ENCODE measurements around the gene ACSL6.

ACSL6 gene

DNA sequence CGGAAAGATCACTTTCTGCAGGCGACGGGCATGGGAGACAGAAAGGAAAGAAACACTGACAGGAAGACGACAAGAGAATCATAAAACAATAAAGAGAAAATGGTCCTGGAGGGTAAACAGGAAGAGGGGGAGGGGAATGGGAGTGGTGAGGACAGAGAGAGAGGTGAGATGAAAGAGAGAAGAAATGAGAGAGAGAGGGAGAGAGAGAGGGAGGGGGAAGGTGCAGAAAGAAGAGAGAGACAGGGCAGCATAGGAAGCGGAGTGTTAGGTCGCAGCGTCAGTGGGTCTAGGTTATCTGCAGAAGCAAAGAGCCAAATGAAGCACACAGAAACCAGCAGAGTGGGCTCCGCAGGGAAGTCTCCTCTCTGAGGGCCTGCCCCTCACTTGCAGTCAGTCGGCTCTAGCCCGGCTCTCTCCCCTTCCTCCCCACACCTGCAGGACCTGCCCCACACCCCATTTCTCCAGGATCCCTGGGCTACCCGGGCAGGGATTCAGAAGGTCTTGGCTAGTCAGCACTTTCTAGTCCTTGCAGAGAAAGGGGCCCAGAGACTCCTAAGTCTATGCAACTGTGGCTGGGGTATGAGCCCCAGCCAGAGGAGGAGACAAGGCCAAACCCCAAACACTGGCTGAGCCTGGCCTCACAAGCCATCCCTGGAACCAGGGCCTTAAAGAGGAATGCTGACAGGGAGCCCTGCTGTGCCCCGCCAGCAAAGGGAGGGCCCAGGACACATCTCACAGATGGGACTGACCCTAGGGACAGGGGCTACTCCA, 36.3 kb downstream of the ACSL6 start:
- no peak for DNase-seq

DNA sequence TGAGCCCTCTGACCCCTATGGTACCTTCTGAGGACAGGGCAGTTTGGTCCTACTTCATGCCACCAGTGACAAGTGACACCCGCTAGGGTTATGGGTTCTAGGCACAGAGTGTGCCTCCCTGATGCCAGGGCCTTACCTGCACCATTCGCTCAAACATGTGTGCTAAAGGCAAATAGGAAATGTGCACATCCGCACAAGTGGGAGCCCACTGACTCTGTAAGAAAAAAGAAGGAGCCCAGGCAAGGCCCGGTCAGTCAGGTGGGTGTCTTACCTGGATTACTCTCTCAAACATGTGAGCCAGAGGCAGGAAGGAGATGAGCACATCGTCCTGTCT, 36.9 kb downstream of the ACSL6 start:
- no peak for DNase-seq

GRCh38 chr5:131974016-131974415, 37.4 kb downstream of the ACSL6 start:
- DNase-seq, result no peak

GRCh38 chr5:131973089-131973712, 38.3 kb downstream of the ACSL6 start:
- no peak for DNase-seq

DNA sequence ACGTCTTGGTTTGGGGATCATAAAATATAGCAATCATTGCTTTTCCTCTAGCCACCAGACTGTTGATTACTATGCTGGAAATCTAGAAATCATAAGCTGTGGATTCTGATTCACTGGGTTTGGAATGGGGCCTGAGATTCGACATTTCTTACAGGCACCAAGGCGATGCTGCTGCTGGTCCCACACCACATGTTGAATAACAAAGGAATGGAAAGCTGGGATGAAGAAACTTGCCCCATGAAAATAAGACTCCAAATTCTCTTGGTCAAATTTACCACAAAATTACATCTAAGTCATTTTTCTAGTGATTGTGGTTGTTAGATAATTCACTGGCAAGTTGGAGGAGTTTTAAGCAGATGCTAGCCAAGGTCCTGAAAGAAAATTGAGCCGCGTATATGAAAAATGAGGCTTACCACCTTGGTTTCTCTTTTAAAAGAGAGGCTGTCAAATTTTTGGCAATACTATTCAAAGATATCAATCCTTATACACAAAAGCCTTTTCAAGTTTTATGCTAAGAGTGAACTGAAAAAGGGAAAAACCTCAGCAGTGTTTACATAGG, 43.0 kb downstream of the ACSL6 start:
- no peak for DNase-seq

- no peak for DNase-seq
Observed at GRCh38 chr5:131966551-131966950, 44.9 kb downstream of the ACSL6 start.

DNA sequence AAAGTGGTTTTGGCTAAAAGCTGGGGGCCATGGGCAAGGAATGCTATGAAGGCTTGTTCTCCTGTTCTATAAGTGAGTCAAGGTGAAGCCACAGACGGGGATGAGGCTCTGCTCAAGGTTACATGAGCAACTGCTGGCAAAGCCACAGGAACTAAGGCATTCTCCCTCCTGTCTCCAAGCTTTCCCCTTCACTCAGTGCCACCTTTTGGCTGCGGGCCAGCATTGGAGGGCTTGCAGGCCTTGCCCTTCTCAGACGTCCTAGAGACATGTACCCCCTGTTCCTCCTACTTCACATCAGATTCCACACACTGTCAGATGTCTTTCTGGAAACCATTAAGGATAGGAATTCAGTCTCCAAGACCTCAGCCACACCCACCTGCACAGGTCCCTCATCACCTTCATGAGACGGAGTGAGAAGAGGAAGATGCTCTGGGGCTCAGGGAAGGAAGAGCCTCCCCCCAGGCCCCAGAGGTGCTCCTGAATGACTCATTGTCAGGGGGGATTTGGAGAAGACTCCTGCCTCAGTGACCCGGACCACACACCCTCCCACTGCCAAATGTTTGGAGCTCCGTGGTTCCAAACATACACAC, 45.5 kb downstream of the ACSL6 start:
- DNase-seq, result no peak

DNA sequence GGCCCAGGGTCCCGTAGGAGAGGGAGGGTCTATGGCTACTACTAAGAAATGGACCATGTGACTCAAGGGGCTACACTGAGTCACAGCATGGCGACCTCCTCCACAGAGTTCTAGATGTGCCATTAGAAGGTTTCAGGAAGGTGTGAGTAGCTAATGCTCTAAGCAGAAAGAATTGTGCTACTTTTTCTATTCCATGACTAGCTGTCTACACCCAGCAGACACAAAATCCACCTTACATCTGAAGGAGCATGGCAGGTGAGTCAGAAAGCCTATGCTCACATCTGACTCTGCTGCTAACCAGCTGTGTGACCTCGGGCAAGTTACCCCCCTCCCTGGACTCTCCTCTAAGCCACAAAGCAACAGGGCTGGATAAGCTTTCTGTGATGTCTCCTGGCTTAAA, 51.6 kb downstream of the ACSL6 start:
- no peak for DNase-seq

DNA sequence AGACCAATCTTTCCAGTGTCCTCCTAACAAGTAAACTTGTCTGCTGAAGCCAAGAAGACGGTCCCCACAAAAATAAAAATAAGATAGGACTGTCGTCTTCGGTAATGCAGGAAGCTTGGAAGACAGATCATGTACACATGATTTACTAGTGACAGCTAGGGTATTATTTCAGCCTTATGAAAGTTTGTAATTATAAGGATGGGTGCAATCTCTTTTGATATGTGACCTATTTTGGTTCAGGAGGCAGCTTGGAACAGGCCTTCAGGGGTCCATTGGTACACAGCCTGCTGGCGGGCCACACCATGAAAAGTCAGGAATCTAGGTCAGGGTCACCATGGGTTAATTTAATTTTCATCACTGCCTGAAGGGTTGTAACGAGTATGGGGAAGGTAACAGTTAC, 52.3 kb downstream of the ACSL6 start:
- DNase-seq, result no peak

GRCh38 chr5:131957721-131958441, 53.6 kb downstream of the ACSL6 start:
- DNase-seq, result no peak

- DNase-seq, result no peak
Observed at GRCh38 chr5:131953969-131954368, 57.5 kb downstream of the ACSL6 start.

DNA sequence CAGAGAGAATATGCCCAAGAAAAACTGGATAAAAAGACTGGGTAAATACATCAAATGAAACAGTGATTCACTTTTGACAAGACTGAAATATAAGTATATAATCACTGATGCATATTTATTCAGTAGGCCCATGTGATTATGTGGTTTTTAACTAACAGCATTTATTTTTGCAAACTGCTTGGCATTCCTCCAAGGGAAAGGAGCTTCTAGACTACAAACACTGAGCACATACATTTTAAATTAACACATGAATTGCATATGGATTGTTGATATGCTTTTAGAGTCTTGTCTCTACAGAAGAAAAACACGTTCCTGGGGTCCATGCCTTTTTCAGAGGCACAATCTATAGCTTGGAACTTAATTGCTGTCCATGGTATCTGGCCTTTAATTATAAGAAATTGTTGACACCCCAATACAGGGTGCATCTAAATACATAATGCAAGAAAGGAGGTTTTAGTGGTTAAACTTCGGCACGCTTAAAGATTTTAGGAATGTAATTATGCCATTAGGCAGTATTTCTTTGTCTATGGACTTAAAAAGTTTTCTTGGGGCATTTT, 59.1 kb downstream of the ACSL6 start:
- no peak for DNase-seq

DNA sequence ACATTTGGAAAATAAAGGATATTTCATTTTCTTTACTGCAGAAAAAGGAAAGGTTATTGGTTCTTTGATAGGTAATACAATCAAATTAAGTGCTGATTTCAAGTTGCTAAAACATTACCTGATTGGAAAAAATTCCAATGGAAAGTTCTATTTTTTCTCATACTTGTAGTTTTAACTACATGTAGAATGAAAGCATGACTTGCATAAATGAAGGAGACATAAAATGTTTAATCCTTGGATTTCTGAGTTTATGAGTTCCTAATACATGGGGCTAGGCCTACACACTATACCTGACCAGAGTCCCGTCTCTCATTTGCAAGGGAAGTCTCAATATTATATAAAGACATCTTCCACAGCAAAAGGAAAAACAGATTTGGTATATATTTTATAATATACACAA, 60.8 kb downstream of the ACSL6 start:
- no peak for DNase-seq

- DNase-seq, result no peak
Observed at GRCh38 chr5:131947445-131947844, 64.0 kb downstream of the ACSL6 start.

DNA sequence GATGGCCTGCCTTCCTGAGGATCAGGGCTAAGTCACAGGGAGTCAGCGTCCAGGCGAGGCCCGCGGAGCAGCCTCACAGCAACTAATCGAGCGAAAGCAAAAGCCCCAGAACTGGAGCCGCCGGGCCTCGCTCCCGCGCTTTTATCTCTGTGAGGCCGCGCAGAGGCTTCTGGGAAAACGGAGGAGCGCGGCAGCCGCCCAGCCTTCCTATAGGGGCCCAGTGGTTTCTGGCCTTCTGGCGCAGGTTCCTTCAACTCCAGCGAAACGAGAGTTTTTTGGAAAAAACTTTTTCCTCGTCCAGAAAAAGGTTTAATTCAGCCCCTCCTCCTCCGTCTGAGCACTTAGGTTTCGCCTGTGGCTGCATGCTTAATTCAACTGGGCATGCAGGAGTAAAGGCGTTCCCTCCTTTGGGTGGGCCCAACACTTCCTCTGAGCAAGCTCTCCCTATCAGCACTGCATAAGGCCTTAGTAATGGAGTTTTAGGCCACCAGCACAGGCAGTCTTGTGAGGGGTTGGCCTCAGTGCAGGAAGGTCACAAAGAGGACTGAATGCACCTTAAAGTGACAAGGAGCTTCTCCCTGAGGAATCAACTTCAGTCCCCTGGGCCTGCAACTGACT, 65.8 kb downstream of the ACSL6 start, which contains the start of gene MEIKIN:
Gene MEIKIN, minus strand, starts transcription at position 113 of the 618 bp plus-strand sequence. CDS start 158 bp downstream, outside the sequence.
- no peak for DNase-seq

DNA sequence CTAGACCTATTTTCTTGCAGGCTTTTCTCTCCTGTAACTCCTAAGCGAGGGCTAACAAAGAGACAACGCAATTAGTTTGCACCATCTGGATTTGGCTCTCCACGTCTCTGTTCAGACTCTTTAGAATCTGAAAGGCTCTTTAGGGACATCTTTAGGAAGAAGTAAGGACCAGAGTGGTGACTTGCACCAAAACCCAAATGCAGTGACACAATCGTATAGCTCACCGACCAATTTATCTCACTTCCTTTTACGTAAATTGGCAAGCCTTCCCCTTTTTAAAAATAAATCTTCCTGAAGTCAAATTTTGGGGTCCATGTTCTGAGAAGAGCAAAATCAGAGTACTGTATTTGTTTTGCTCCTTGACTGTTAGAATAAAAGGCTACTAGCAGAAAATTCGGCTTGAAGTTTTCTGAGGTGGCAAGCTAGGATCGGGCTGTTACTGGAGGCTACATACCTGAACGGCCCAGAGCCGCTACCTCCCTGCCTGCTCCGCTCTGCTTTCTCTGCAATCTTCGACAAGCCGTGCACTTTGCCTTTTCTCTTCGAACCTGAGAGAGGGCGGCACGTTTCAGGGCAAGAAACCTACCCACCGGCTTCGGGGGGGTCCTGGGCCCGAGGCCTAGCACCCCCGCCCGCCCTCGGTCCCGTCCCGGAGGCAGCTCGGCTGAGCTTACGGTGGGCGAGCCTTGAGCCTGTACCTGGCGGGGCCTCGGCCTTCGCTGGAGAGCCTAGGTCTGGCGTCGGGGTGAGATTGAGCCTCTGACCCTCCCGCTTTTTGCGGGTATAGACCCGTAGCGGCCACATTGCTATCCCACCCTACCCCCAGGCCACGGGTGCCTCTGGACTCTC, 66.5 kb downstream of the ACSL6 start:
- DNase-seq, result no peak

DNA sequence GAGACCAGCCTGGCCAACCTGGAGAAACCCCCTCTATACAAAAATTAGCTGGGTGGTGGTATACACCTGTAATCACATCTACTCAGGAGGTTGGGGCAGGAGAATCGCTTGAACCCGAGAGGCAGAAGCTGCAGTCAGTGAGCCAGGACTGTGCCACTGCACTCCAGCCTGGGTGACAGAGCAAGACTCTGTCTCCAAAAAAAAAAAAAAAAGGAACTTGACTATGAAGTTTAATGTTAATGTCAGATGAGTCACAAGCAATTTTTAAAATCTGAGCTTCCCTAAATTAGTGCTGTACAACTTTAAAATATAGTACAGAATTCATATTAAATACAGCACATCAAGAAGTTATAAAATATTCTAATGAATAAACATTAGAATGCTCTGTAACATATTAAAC, 67.5 kb downstream of the ACSL6 start:
- DNase-seq, result no peak

GRCh38 chr5:131942016-131942415, 69.4 kb downstream of the ACSL6 start:
- no peak for DNase-seq

- DNase-seq, result no peak
Observed at GRCh38 chr5:131939690-131940345, 71.6 kb downstream of the ACSL6 start.

- no peak for DNase-seq
Observed at GRCh38 chr5:131932235-131932634, 79.2 kb downstream of the ACSL6 start.

DNA sequence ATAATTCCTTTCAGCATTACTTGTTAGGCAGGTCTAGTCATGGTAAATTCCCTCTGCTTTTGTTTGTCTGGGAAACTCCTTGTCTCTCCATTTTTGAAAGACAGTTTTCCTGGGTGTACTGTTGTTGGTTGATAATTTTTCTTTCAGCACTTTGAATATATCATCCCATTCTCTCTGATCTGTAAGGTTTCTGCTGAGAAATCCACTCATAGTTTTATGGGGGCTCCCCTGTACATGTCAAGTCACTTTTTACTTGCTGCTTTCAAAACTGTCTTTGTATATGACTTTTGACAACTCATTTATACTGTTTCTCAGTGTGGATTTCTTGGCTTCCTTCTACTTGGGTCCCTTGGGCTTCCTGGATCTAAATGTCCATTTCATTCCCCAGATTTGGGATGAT, 82.5 kb downstream of the ACSL6 start:
- no peak for DNase-seq
